TTC549 (cell line): ENCODE results near the gene SORL1.
"Not testable (repeated sequence)": the region's sequence is repeated elsewhere in the genome, so short reads cannot be mapped to it uniquely, and the experiment has no call there.

Experiments
- FAIRE-seq: peaks from 2 replicates; lab custom pipeline; 2012; peaks lifted over from hg19 to GRCh38; lab: Jason Lieb, UNC

SORL1 gene, protein sequence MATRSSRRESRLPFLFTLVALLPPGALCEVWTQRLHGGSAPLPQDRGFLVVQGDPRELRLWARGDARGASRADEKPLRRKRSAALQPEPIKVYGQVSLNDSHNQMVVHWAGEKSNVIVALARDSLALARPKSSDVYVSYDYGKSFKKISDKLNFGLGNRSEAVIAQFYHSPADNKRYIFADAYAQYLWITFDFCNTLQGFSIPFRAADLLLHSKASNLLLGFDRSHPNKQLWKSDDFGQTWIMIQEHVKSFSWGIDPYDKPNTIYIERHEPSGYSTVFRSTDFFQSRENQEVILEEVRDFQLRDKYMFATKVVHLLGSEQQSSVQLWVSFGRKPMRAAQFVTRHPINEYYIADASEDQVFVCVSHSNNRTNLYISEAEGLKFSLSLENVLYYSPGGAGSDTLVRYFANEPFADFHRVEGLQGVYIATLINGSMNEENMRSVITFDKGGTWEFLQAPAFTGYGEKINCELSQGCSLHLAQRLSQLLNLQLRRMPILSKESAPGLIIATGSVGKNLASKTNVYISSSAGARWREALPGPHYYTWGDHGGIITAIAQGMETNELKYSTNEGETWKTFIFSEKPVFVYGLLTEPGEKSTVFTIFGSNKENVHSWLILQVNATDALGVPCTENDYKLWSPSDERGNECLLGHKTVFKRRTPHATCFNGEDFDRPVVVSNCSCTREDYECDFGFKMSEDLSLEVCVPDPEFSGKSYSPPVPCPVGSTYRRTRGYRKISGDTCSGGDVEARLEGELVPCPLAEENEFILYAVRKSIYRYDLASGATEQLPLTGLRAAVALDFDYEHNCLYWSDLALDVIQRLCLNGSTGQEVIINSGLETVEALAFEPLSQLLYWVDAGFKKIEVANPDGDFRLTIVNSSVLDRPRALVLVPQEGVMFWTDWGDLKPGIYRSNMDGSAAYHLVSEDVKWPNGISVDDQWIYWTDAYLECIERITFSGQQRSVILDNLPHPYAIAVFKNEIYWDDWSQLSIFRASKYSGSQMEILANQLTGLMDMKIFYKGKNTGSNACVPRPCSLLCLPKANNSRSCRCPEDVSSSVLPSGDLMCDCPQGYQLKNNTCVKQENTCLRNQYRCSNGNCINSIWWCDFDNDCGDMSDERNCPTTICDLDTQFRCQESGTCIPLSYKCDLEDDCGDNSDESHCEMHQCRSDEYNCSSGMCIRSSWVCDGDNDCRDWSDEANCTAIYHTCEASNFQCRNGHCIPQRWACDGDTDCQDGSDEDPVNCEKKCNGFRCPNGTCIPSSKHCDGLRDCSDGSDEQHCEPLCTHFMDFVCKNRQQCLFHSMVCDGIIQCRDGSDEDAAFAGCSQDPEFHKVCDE (N-terminal part only)

GRCh38 chr11:121451986-121452608 lies at the start of gene SORL1:
Gene SORL1, plus strand, starts transcription at chr11:121452314. Its CDS starts 18 bp downstream, at chr11:121452332.
- no peak for FAIRE-seq

GRCh38 chr11:121405646-121406045 lies 46.5 kb upstream of the SORL1 start:
- FAIRE-seq = no peak

DNA sequence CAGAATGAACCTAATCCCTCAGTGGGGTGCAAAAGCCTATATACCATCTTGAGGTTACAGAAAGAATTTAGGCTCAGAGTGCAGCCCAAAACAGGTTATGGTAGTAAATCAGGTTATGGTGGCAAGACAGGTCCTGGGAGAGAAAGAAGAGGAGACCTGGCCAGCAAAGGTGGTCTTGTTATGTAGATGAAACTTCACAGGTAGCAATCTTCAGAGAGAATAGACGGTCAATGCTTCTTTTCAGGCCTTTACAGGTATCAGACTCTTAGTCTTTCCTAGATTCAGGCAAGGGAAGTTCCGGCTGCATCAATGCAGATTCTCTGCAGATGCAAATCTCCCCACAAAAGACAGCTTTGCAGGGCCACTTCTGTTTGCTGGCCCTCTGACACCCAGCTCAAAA lies 45.8 kb upstream of the SORL1 start:
- FAIRE-seq = no peak

- no peak for FAIRE-seq
Measured at GRCh38 chr11:121408830-121409229, 43.3 kb upstream of the SORL1 start.

DNA sequence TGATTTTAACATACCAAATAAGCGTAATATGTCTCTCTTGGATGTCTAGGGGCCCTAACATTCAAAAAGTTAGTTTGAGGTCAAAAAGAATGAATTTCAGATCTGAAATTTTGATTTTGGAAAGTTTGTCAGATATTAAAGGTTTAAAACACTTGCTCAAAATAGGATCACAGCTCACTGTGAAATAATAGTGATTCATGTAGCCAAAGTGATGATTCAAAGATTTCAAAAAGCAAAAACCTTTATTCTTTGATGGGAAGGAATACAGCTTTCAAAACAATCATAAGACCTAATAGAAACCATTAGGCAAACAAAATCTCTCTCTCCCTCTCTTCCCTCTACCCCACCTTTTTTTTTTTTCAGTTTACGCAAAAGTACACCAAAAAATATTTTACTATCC lies 42.1 kb upstream of the SORL1 start:
- not testable (repeated sequence) for FAIRE-seq

- FAIRE-seq = not testable (repeated sequence)
Measured at GRCh38 chr11:121411330-121411729, 40.8 kb upstream of the SORL1 start.

- FAIRE-seq = no peak
Measured at GRCh38 chr11:121412000-121412587, 40.0 kb upstream of the SORL1 start.

- no peak for FAIRE-seq
Measured at GRCh38 chr11:121412711-121413415, 39.3 kb upstream of the SORL1 start.

DNA sequence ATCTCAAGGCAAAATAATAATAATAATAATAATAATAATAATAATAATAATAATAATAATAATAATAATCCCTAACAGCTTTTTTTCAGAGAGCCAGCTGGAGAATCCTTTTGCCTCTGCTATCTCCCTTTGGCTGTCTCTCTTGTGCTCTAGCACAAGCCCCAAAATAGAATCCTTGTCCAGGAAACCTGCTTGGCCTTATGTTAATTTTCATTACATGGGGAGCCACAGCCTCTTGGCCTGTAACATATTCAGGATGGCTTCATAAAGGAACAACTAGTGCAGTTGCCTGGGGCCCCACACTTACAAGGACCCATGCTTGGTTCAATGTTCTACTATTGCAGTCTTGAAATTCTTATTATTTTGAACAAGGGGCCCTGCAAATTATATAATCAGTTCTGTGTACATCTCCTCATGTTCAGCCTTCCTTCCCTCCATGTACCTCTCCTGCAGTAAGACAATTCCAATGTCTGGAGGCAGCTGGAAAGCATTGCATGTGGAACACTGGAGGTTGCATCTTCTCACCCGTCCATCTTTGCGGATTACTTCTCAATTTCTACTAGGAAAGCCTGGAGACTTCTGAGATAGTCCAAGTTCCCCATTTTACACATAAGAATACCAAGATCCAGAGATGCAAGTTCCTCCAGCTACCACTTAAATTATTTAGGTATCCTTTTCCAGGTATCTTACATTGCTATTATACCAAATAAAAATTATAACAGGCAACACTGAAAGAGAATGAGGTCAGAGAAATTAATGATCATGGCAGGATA lies 37.8 kb upstream of the SORL1 start:
- FAIRE-seq = no peak

DNA sequence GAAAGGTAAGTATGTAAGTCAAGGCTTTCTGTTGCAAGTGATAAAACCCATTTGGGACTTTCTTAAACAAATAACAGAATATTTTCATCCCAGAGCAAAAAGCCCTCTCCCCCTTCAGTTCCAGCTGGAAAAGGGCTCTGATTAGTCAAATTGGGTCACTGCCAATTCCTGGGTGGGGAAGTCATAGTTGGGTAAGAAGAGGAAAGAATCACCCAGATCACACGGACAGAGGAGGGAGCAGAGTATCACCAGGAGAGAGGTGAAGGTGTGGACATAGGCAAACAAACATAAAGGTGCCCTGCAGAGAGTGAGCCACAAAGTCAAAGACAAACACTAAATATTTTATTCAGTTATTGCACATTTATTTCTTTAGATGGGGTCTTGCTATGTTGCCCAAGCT lies 36.3 kb upstream of the SORL1 start:
- FAIRE-seq = no peak

DNA sequence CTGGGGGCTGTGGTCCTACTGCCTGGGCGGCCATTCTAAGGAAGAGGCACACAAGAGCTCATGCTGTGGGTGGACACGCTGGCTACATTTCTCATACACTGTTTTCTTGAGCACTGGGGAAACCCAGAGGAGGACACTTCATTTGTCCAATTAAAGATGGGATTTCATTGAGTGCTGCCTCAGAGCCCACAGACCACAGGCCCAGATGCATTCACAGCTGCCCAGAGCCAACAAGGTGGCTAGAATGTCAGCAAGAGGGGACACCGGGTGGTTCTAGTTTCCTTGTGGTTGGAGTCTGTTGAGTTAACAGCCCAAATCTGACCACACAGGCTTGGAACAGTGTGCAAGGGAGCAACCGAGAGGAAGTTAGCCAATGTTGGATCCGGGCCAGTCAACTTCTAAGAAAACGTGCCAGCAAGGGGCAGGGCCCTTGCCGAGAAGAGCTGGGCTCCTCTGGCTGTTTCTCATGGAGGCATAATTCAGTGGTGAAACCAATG lies 35.0 kb upstream of the SORL1 start:
- no peak for FAIRE-seq

DNA sequence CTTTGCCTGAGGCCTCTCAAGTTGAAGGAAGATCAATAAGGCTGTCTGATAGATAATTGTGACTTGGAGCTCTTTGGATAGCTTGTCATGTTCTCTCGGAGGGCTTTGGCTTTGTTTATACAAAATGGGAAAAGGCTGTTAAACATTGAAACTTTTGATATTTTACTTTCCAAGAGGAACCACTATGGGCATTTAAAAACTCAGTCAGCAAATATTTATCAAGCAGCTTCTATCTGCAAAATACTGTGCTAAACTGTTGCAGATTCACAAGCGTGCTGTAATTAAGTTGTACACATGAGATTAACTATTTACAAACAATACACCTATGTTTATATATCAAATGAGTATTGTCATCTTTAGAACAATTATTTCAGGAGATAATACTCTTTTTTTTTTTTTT lies 34.5 kb upstream of the SORL1 start:
- no peak for FAIRE-seq

DNA sequence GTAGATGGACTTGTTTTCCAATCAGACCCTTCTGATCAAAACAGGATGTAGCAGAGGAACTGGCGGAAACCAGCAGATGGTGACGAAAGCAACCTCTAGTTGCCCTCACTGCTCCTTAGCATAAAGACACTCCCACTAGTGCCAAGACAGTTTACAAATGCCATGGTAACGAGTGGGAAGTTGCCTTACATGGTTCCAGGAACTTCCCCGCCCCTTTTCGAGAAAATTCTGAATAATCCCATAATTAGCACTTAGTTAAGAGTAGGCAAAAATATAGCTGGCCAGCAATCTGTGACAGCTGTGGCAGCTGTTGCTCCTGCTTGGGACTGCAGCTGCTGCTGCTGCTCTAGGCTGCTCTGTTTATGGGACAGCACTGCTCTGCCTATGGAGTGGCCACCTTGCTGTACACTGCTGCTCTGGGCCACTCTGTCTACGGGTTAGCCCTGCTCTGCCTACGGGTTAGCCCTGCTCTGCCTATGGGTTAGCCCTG lies 33.4 kb upstream of the SORL1 start:
- no peak for FAIRE-seq

DNA sequence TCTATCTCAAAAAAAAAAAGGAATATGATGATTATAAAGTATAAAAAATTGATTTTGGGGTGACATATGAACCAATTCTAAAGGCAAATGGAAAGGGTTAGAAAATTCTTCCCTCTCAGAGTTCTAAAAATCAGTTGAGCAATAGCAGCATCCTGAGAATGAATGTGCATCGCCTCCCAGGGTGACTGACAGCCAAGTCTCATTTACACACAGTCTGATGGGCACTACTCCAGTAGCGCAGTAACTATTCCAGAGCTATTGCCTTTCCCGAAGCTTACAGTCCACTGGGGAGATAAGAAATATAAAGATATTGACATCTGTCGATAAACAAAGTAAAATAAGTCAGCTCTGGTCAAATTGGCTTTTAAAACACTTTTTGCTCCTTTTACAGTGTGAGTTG lies 32.3 kb upstream of the SORL1 start:
- no peak for FAIRE-seq

- FAIRE-seq = no peak
Measured at GRCh38 chr11:121420398-121420797, 31.7 kb upstream of the SORL1 start.

- no peak for FAIRE-seq
Measured at GRCh38 chr11:121421149-121421901, 30.8 kb upstream of the SORL1 start.

DNA sequence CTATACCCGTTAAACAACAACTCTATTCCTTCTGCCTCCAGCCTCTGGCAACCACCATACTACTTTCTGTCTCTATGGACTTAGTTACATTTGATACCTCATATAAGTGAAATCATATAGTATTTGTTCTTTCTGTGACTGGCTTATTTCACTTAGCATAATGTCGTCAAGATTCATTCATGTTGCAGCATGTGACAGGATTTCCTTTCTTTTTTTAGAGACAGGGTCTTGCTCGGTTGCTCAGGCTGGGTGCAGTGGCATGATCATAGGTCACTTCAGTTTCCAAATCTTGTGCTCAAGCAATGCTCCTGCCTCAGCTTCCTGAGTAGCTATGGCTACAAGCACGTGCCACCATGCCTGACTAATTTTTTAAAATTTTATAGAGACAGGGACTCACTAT lies 29.4 kb upstream of the SORL1 start:
- no peak for FAIRE-seq

DNA sequence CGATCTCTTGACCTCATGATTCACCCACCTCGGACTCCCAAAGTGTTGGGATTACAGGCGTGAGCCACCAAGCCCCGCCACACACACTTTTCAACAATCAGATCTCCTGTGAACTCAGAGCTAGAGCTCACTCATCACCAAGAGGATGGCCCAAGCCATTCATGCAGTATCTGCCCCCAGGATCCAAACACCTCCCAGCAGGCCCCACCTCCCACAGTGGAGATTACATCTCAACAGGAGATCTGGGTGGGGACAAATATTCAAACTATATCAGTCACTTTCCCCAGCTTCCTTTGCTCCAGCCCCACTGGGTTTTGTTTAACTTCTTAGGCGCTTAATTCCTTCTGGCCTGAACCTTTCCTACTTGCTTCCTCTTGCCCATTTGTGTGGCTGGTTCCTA lies 26.3 kb upstream of the SORL1 start:
- FAIRE-seq = no peak
